H1 (cell line): Measurements from ENCODE around the gene OPN3. TPM values are rescaled to one million over a fixed set of nuclear protein-coding genes. Genes with fewer than 3 reads are reported as not detected.

Experiments used
- CTCF ChIA-PET: fragments of 300-600 bp; sonication (Branson Sonifier 250); formaldehyde crosslinking; loops from one replicate; lab custom pipeline; 2021; ENCODE audit not compliant: partially characterized antibody; lab: Charles Lee
- POLR2A ChIA-PET: fragments of 300-600 bp; sonication (Branson Sonifier 250); formaldehyde crosslinking; loops from one replicate; lab custom pipeline; 2021; ENCODE audit warnings: inconsistent platforms; ENCODE audit not compliant: partially characterized antibody; lab: Charles Lee
- DNase-seq, 2 experiments: peaks; one replicate each; pipeline versions ENCODE4 v3.0.0 to v3.0.0-alpha.2; 2010 to 2022; ENCODE audit warnings: low spot score in 2 of 2, low read depth in 1 of 2, mixed read lengths in 1 of 2
- FAIRE-seq: peaks from 2 replicates; lab custom pipeline; 2011; peaks lifted over from hg19 to GRCh38; lab: Jason Lieb, UNC
- H2AFZ ChIP-seq: 2 replicates; pipeline ENCODE4 v1.8.1; 2012; ENCODE audit warnings: low read length, inconsistent platforms
- H2AK5ac ChIP-seq: 2 replicates; pipeline ENCODE4 v1.6.1; 2013; ENCODE audit warnings: low read depth, low read length
- H2BK120ac ChIP-seq: replicated peaks from 2 replicates; pipeline ENCODE3; 2013; ENCODE audit warnings: low read depth, low read length, inconsistent platforms
- H2BK12ac ChIP-seq: 2 replicates; pipeline ENCODE4 v1.6.1; 2013; ENCODE audit warnings: low read depth, low read length
- H2BK15ac ChIP-seq: 2 replicates; pipeline ENCODE4 v1.6.1; 2013; ENCODE audit warnings: low read length
- H2BK20ac ChIP-seq: 2 replicates; pipeline ENCODE4 v1.6.1; 2013; ENCODE audit warnings: low read length
- H2BK5ac ChIP-seq: 2 replicates; pipeline ENCODE4 v1.6.1; 2013; ENCODE audit warnings: low read depth, low read length
- H3K14ac ChIP-seq: 2 replicates; pipeline ENCODE4 v1.6.1; 2013; ENCODE audit warnings: inconsistent platforms; ENCODE audit not compliant: insufficient read length
- H3K18ac ChIP-seq: 2 replicates; pipeline ENCODE4 v1.6.1; 2013; ENCODE audit warnings: low read length; ENCODE audit errors: extremely low read depth
- H3K23ac ChIP-seq: 2 replicates; pipeline ENCODE4 v1.6.1; 2013; ENCODE audit warnings: inconsistent platforms; ENCODE audit not compliant: insufficient read length
- H3K23me2 ChIP-seq: 2 replicates; pipeline ENCODE4 v1.6.1; 2013; ENCODE audit warnings: low read depth, low read length
- H3K27ac ChIP-seq: 2 replicates; pipeline ENCODE4 v1.6.1; 2011; ENCODE audit warnings: low read depth, low read length, inconsistent platforms
- H3K27me3 ChIP-seq, 4 experiments: replicated peaks in 1 of 4; 1 replicate in 1 of 4; 2 replicates in 3 of 4; pipeline versions ENCODE4 v1.6.1 to v1.8.1; 2011 to 2013; ENCODE audit warnings: low read length in 3 of 4, mild to moderate bottlenecking in 3 of 4, inconsistent platforms in 2 of 4, mixed read lengths in 2 of 4, moderate library complexity in 1 of 4; ENCODE audit not compliant: control insufficient read depth in 3 of 4, insufficient read depth in 3 of 4; ENCODE audit errors: extremely low read depth in 1 of 4
- H3K36me3 ChIP-seq, 4 experiments: 2 replicates each; pipeline versions ENCODE4 v1.6.1 to v1.8.1; 2011 to 2013; ENCODE audit warnings: mild to moderate bottlenecking in 4 of 4, low read length in 3 of 4, moderate library complexity in 2 of 4, control low read depth in 1 of 4, inconsistent platforms in 1 of 4; ENCODE audit not compliant: insufficient read depth in 4 of 4, control insufficient read depth in 2 of 4
- H3K4ac ChIP-seq: replicated peaks from 2 replicates; pipeline ENCODE3; 2013; ENCODE audit warnings: low read length, low read depth, mixed read lengths, inconsistent platforms; ENCODE audit not compliant: insufficient read length
- H3K4me1 ChIP-seq, 4 experiments: replicated peaks in 1 of 4; 1 replicate in 1 of 4; 2 replicates in 3 of 4; pipeline versions ENCODE4 v1.6.1 to v1.8.1; 2011 to 2013; ENCODE audit warnings: low read length in 3 of 4, inconsistent platforms in 2 of 4, mixed read lengths in 1 of 4; ENCODE audit not compliant: insufficient read depth in 4 of 4, control insufficient read depth in 3 of 4
- H3K4me2 ChIP-seq, 2 experiments: 2 replicates each; pipeline versions ENCODE4 v1.6.1 to v1.8.1; 2011 to 2013; ENCODE audit warnings: low read depth in 2 of 2, low read length in 2 of 2, control low read depth in 1 of 2, inconsistent platforms in 1 of 2, mild to moderate bottlenecking in 1 of 2; ENCODE audit not compliant: insufficient read depth in 1 of 2
- H3K4me3 ChIP-seq, 4 experiments: fragments of 200-600, 300-600 bp in 1 of 4; sonication (generic), shearing (Covaris generic), sonication (Bioruptor Twin) in 1 of 4; 2 replicates each; pipeline versions ENCODE4 v1.5.1 to v1.8.1; 2011 to 2016; ENCODE audit warnings: low read length in 4 of 4, low read depth in 3 of 4, control low read depth in 2 of 4, inconsistent platforms in 2 of 4, mild to moderate bottlenecking in 2 of 4, mixed read lengths in 1 of 4, moderate library complexity in 1 of 4; ENCODE audit not compliant: insufficient read depth in 2 of 4; ENCODE audit errors: extremely low read depth in 1 of 4
- H3K56ac ChIP-seq: replicated peaks from 2 replicates; pipeline ENCODE3; 2013; ENCODE audit warnings: low read depth, mild to moderate bottlenecking, mixed read lengths, low read length, inconsistent platforms; ENCODE audit not compliant: insufficient read length
- H3K79me1 ChIP-seq: 2 replicates; pipeline ENCODE4 v1.6.1; 2013; ENCODE audit warnings: low read depth, low read length, control low read depth
- H3K79me2 ChIP-seq, 2 experiments: 2 replicates each; pipeline versions ENCODE4 v1.6.1 to v1.8.1; 2012 to 2013; ENCODE audit warnings: low read length in 2 of 2, mild to moderate bottlenecking in 2 of 2, inconsistent platforms in 1 of 2; ENCODE audit not compliant: insufficient read depth in 2 of 2, control insufficient read depth in 1 of 2
- H3K9ac ChIP-seq, 4 experiments: replicated peaks in 1 of 4; 1 replicate in 1 of 4; 2 replicates in 3 of 4; pipeline versions ENCODE4 v1.6.1 to v1.8.1; 2011 to 2013; ENCODE audit warnings: low read depth in 3 of 4, low read length in 3 of 4, control low read depth in 2 of 4, mild to moderate bottlenecking in 2 of 4, moderate library complexity in 2 of 4, inconsistent platforms in 1 of 4; ENCODE audit errors: extremely low read depth in 1 of 4
- H3K9me3 ChIP-seq, 2 experiments: 2 replicates each; pipeline versions ENCODE4 v1.6.1 to v1.8.1; 2012 to 2013; ENCODE audit warnings: mild to moderate bottlenecking in 2 of 2, moderate library complexity in 2 of 2, control low read depth in 1 of 2, inconsistent platforms in 1 of 2, low read depth in 1 of 2, low read length in 1 of 2, mixed read lengths in 1 of 2; ENCODE audit not compliant: insufficient read depth in 2 of 2
- H4K20me1 ChIP-seq, 2 experiments: replicated peaks in 1 of 2; 2 replicates each; pipeline versions ENCODE3 to v1.8.1; 2011 to 2013; ENCODE audit warnings: inconsistent platforms in 2 of 2, low read length in 2 of 2, mild to moderate bottlenecking in 1 of 2; ENCODE audit not compliant: insufficient read depth in 2 of 2, control insufficient read depth in 1 of 2
- H4K5ac ChIP-seq: 2 replicates; pipeline ENCODE4 v1.6.1; 2013; ENCODE audit warnings: low read length, low read depth, mixed read lengths, inconsistent platforms; ENCODE audit not compliant: insufficient read length
- H4K8ac ChIP-seq: 2 replicates; pipeline ENCODE4 v1.8.0; 2013; ENCODE audit warnings: mild to moderate bottlenecking, moderate library complexity, low read length, inconsistent platforms; ENCODE audit not compliant: insufficient read depth; ENCODE audit errors: extremely low read depth
- H4K91ac ChIP-seq: replicated peaks from 2 replicates; pipeline ENCODE3; 2013; ENCODE audit warnings: low read length, mixed read lengths, inconsistent platforms; ENCODE audit not compliant: insufficient read length
- ASH2L ChIP-seq: fragments of 200-600, 300-600 bp; sonication (generic); IDR thresholded peaks from one replicate; pipeline ENCODE4 v1.7.1; 2017; ENCODE audit warnings: low read length
- BCL11A ChIP-seq, 2 experiments: IDR thresholded peaks; one replicate each; pipeline ENCODE4 v1.6.1; 2011; ENCODE audit warnings: low read depth in 2 of 2, low read length in 2 of 2, mild to moderate bottlenecking in 2 of 2
- CTCF ChIP-seq, 3 experiments: IDR thresholded peaks; 1 replicate in 2 of 3; 2 replicates in 1 of 3; pipeline versions ENCODE4 v1.5.1 to v1.6.1; 2011; ENCODE audit warnings: low read length in 3 of 3, mild to moderate bottlenecking in 3 of 3, inconsistent platforms in 2 of 3, low read depth in 1 of 3, moderate library complexity in 1 of 3; ENCODE audit not compliant: insufficient read depth in 1 of 3; ENCODE audit errors: control extremely low read depth in 1 of 3
- EP300 ChIP-seq, 2 experiments: IDR thresholded peaks; 1 replicate in 1 of 2; 2 replicates in 1 of 2; pipeline ENCODE4 v1.6.1; 2011 to 2012; ENCODE audit warnings: low read depth in 2 of 2, low read length in 2 of 2, mild to moderate bottlenecking in 2 of 2, borderline replicate concordance in 1 of 2, inconsistent platforms in 1 of 2, moderate library complexity in 1 of 2
- KDM1A ChIP-seq: fragments of 200-600, 300-600 bp; sonication (generic); IDR thresholded peaks from 2 replicates; pipeline ENCODE4 v1.7.1; 2016; ENCODE audit warnings: mild to moderate bottlenecking, low read length, borderline replicate concordance
- MAX ChIP-seq: IDR thresholded peaks from 2 replicates; pipeline ENCODE4 v1.6.1; 2012; ENCODE audit warnings: inconsistent platforms
- NANOG ChIP-seq: IDR thresholded peaks from 2 replicates; pipeline ENCODE4 v1.6.1; 2011; ENCODE audit warnings: low read length, low read depth, mild to moderate bottlenecking, inconsistent platforms; ENCODE audit not compliant: insufficient read depth, poor library complexity, severe bottlenecking
- RFX5 ChIP-seq: IDR thresholded peaks from 2 replicates; pipeline ENCODE4 v1.6.1; 2011; ENCODE audit warnings: low read depth, low read length, improper control_type of control experiment, borderline replicate concordance
- SRF ChIP-seq: IDR thresholded peaks from 2 replicates; pipeline ENCODE4 v1.6.1; 2011; ENCODE audit warnings: mild to moderate bottlenecking, low read depth, low read length, moderate library complexity
- TAF7 ChIP-seq: optimal IDR thresholded peaks from 2 replicates; pipeline ENCODE3; 2011; ENCODE audit warnings: low read depth, mild to moderate bottlenecking, inconsistent platforms, low read length, moderate library complexity, borderline replicate concordance
- YY1 ChIP-seq: IDR thresholded peaks from 2 replicates; pipeline ENCODE4 v1.6.1; 2011; ENCODE audit warnings: low read depth, mild to moderate bottlenecking, low read length
- WGBS, 2 experiments: shearing (Covaris generic) in 1 of 2; methylation state at CpG; one replicate each; pipeline versions ENCODE4 v1.1.6 to v1.1.7; 2013 to 2015; ENCODE audit warnings: low lambda C conversion rate in 2 of 2, mixed read lengths in 2 of 2, inconsistent platforms in 1 of 2, low coverage in 1 of 2, missing lambda C conversion rate in 1 of 2; ENCODE audit not compliant: insufficient replicate concordance in 2 of 2, insufficient coverage in 1 of 2, insufficient read length in 1 of 2; ENCODE audit errors: extremely low coverage in 1 of 2, missing lambda C conversion rate in 1 of 2; 5-methylcytosine and 5-hydroxymethylcytosine counted together
- polyA plus RNA-seq, 7 experiments: library from polyadenylated mRNA; depleted of rRNA in 3 of 7; stranded (reverse) in 5 of 7; unstranded in 2 of 7; fragments of >200 nt in 5 of 7; fragments of 200-250 nt in 2 of 7; gene quantifications; 1 replicate in 5 of 7; 2 replicates in 1 of 7; 4 replicates in 1 of 7; pipeline versions ENCODE4 v1.2.1 to v1.2.3, GENCODE V29; 2011 to 2013; ENCODE audit warnings: missing spikeins in 2 of 7, mixed read lengths in 2 of 7
- total RNA-seq: library from RNA; stranded (reverse); fragmentation: NEBNext Ultra II Directional; extraction: Animal tissue kit (Norgen Biotek cat#: 25700); gene quantifications from 2 replicates; pipeline ENCODE4 v1.2.1, GENCODE V29; 2021

OPN3 gene
- total and polyA plus RNA-seq, 2 of the 8 experiments (the other 6 are each of a cell fraction or from before 2014, with no cell fraction given): 8.8 to 19.4 TPM

GRCh38 chr1:241648159-241648558 is 8.0 kb upstream of the OPN3 start:
- no peak overlapping the region for H3K18ac ChIP-seq
- CTCF ChIA-PET: interaction anchor here (0.7 kb wide), 1 partner anchor 37 kb away, joined by 3 read pairs; no protein-coding TSS in a partner anchor
- H2BK120ac ChIP-seq: no peak overlapping the region
- H3K27me3 ChIP-seq: no peaks in the 10 kb centered on the region
- FAIRE-seq (no peak), DNase-seq (no peak)
- no peak overlapping the region for H2BK12ac ChIP-seq
- H3K79me1 ChIP-seq: no peaks in the 10 kb centered on the region
- no peak overlapping the region for H2BK15ac ChIP-seq
- no peak overlapping the region for H3K56ac ChIP-seq
- no peak overlapping the region for H3K14ac ChIP-seq
- H3K9ac ChIP-seq: no peak overlapping the region
- H4K91ac ChIP-seq: no peak overlapping the region
- H3K4ac ChIP-seq: no peak overlapping the region
- H2AK5ac ChIP-seq: no peak overlapping the region
- no peaks in the 10 kb centered on the region for H3K9me3 ChIP-seq
- H3K4me1 ChIP-seq: no peaks in the 10 kb centered on the region
- H4K20me1 ChIP-seq: no peaks in the 10 kb centered on the region
- H3K79me2 ChIP-seq: no peaks in the 10 kb centered on the region
- H4K5ac ChIP-seq: no peak overlapping the region
- no peak overlapping the region for H2BK5ac ChIP-seq
- no peak overlapping the region for H3K27ac ChIP-seq
- H2BK20ac ChIP-seq: no peak overlapping the region
- H4K8ac ChIP-seq: no peak overlapping the region
- no peaks in the 10 kb centered on the region for H3K23me2 ChIP-seq
- no peak for TF ChIP-seq NANOG
- no peak for TF ChIP-seq CTCF (IDR thresholded peaks at IDR 0.05; ENCODE audit: control extremely low read depth in 1 of 3, insufficient read depth in 1 of 3, low read depth in 1 of 3, low read length in 3 of 3)
- no peak for TF ChIP-seq RFX5
- TF ChIP-seq SRF: no peak
- no peak for TF ChIP-seq BCL11A (IDR thresholded peaks at IDR 0.05; ENCODE audit: low read depth in 2 of 2, low read length in 2 of 2)
- no peak for TF ChIP-seq MAX
- TF ChIP-seq ASH2L: no peak
- no peak for TF ChIP-seq TAF7
- TF ChIP-seq KDM1A: no peak
- no peak for TF ChIP-seq YY1
- no peak for TF ChIP-seq EP300 (IDR thresholded peaks at IDR 0.05; ENCODE audit: borderline replicate concordance in 1 of 2, low read depth in 2 of 2, low read length in 2 of 2)
- H3K4me2 ChIP-seq: no peak overlapping the region
- 96% methylated on average over 1 of the region's 1 CpG; no CpG with 5 or more reads in 1 of the 2 experiments for WGBS, 2 experiments
- H3K4me3 ChIP-seq: no peak overlapping the region
- no peak overlapping the region for H2AFZ ChIP-seq
- no peak overlapping the region for H3K23ac ChIP-seq
- POLR2A ChIA-PET: no interaction called here
- H3K36me3 ChIP-seq: no peaks in the 10 kb centered on the region
